Suprapubic skin (tissue), 4 donors: ENCODE data around the gene TSC22D1. TPM values are rescaled to one million over a fixed set of nuclear protein-coding genes. Genes with fewer than 3 reads are reported as not detected.

Experiments used
- DNase-seq, 2 donors: peaks; one replicate each; pipeline ENCODE4 v3.0.0-alpha.2; 2019; ENCODE audit warnings: low spot score in 2 of 2
- H3K27ac ChIP-seq: fragments of 200-600 bp; sonication (generic); one replicate; pipeline ENCODE4 v1.5.1; 2019
- H3K27me3 ChIP-seq: fragments of 200-600 bp; sonication (generic); one replicate; pipeline ENCODE4 v1.5.1; 2019
- H3K36me3 ChIP-seq: fragments of 200-600 bp; sonication (generic); one replicate; pipeline ENCODE4 v1.5.1; 2019
- H3K4me1 ChIP-seq: fragments of 200-600 bp; sonication (generic); one replicate; pipeline ENCODE4 v1.5.1; 2019
- H3K4me3 ChIP-seq: fragments of 200-600 bp; sonication (generic); one replicate; pipeline ENCODE4 v1.5.1; 2019; ENCODE audit warnings: mild to moderate bottlenecking
- H3K9me3 ChIP-seq: fragments of 200-600 bp; sonication (generic); one replicate; pipeline ENCODE4 v1.5.1; 2019
- EP300 ChIP-seq: sonication (generic); formaldehyde crosslinking; IDR thresholded peaks from one replicate; pipeline ENCODE4 v1.6.1; 2017; ENCODE audit warnings: antibody characterized with exemption
- POLR2A ChIP-seq, 2 donors: fragments of 450-650 bp; IDR thresholded peaks; one replicate each; pipeline ENCODE4 v1.6.1; 2017; ENCODE audit warnings: antibody characterized with exemption in 2 of 2, mild to moderate bottlenecking in 2 of 2, moderate library complexity in 2 of 2
- POLR2AphosphoS5 ChIP-seq, 3 donors: sonication (generic); formaldehyde crosslinking; IDR thresholded peaks; one replicate each; pipeline ENCODE4 v1.6.1; 2017; ENCODE audit warnings: antibody characterized with exemption in 3 of 3
- WGBS: methylation state at CpG from one replicate; pipeline ENCODE4 v1.1.5; 2018; 5-methylcytosine and 5-hydroxymethylcytosine counted together
- total RNA-seq, 4 donors: library from RNA; depleted of rRNA; stranded (reverse); fragments of >200 nt; gene quantifications; one replicate each; pipeline ENCODE4 v1.1.0, GENCODE V29; 2016
- TF ChIP-seq, protein P1 (sequence below), 2 donors: fragments of 200-600 bp in 1 of 2; fragments of 450-650 bp in 1 of 2; sonication (generic) in 1 of 2; IDR thresholded peaks; one replicate each; pipeline ENCODE4 v1.5.1; 2016 to 2019; ENCODE audit warnings: antibody characterized with exemption in 2 of 2, mild to moderate bottlenecking in 1 of 2, moderate library complexity in 1 of 2

The TSC22D1 gene
- total RNA-seq, 4 donors from 2014 or later, result 70.3 to 135 (median 92.1) TPM

DNA sequence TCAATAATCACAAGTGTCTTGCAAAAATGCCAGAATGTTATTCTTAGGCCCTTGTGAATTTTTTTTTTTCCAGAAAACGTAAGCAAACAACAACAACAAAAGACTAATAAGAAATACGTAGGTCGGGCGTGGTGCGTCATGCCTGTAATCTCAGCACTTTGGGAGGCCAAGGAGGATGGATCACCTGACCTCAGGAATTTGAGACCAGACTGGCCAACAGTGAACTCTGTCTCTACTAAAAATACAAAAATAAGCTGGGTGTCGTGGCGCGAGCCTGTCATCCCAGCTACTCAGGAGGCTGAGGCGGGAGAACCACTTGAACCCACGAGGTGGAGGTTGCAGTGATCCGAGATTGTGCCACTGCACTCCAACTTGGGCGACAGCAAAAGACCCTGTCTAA, 20.9 kb downstream of the TSC22D1 start:
- WGBS, result 96% methylated on average over 12 of the region's 12 CpGs
- no peak for DNase-seq
- no peaks in the 10 kb centered on the region for H3K27me3 ChIP-seq
- no peak overlapping the region for H3K4me3 ChIP-seq
- H3K9me3 ChIP-seq, result no peaks in the 10 kb centered on the region
- peaks cover 5% of the 10 kb centered on the region for H3K36me3 ChIP-seq
- H3K27ac ChIP-seq, result no peak overlapping the region
- TF ChIP-seq POLR2AphosphoS5 (IDR thresholded peaks at IDR 0.05) (no peak), EP300 (no peak)
- H3K4me1 ChIP-seq, result no peaks in the 10 kb centered on the region

GRCh38 chr13:44549476-44549875, 26.7 kb downstream of the TSC22D1 start:
- H3K4me1 ChIP-seq, result no peaks in the 10 kb centered on the region
- H3K4me3 ChIP-seq, result no peak overlapping the region
- WGBS, result 78% methylated on average over 4 of the region's 4 CpGs
- no peaks in the 10 kb centered on the region for H3K27me3 ChIP-seq
- no peak for TF ChIP-seq EP300
- TF ChIP-seq POLR2A (IDR thresholded peaks at IDR 0.05), result no peak
- TF ChIP-seq, protein P1, sequence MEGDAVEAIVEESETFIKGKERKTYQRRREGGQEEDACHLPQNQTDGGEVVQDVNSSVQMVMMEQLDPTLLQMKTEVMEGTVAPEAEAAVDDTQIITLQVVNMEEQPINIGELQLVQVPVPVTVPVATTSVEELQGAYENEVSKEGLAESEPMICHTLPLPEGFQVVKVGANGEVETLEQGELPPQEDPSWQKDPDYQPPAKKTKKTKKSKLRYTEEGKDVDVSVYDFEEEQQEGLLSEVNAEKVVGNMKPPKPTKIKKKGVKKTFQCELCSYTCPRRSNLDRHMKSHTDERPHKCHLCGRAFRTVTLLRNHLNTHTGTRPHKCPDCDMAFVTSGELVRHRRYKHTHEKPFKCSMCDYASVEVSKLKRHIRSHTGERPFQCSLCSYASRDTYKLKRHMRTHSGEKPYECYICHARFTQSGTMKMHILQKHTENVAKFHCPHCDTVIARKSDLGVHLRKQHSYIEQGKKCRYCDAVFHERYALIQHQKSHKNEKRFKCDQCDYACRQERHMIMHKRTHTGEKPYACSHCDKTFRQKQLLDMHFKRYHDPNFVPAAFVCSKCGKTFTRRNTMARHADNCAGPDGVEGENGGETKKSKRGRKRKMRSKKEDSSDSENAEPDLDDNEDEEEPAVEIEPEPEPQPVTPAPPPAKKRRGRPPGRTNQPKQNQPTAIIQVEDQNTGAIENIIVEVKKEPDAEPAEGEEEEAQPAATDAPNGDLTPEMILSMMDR (IDR thresholded peaks at IDR 0.05), result no peak
- no peak for TF ChIP-seq POLR2AphosphoS5 (IDR thresholded peaks at IDR 0.05)
- no peak overlapping the region for H3K27ac ChIP-seq
- H3K9me3 ChIP-seq, result no peaks in the 10 kb centered on the region
- no peak for DNase-seq
- H3K36me3 ChIP-seq, result no peaks in the 10 kb centered on the region

GRCh38 chr13:44546164-44546563, 30.0 kb downstream of the TSC22D1 start:
- Histone ChIP-seq H3K27me3 (no peaks in the 10 kb centered on the region), H3K9me3 (no peaks in the 10 kb centered on the region), H3K36me3 (no peaks in the 10 kb centered on the region), H3K4me3 (no peak overlapping the region), H3K27ac (no peak overlapping the region), H3K4me1 (no peaks in the 10 kb centered on the region)
- DNase-seq, result no peak
- TF ChIP-seq, protein P1 (IDR thresholded peaks at IDR 0.05), result no peak
- TF ChIP-seq POLR2A (IDR thresholded peaks at IDR 0.05) (no peak), EP300 (no peak), POLR2AphosphoS5 (IDR thresholded peaks at IDR 0.05) (no peak)
- WGBS, result 88% methylated on average over 1 of the region's 1 CpG

- H3K4me1 ChIP-seq, result no peaks in the 10 kb centered on the region
- H3K27me3 ChIP-seq, result no peaks in the 10 kb centered on the region
- WGBS, result over 99% methylated on average over 3 of the region's 3 CpGs
- H3K36me3 ChIP-seq, result no peaks in the 10 kb centered on the region
- no peak for DNase-seq
- TF ChIP-seq POLR2AphosphoS5 (IDR thresholded peaks at IDR 0.05), result no peak
- TF ChIP-seq, protein P1 (IDR thresholded peaks at IDR 0.05), result no peak
- no peak for TF ChIP-seq POLR2A (IDR thresholded peaks at IDR 0.05)
- no peak overlapping the region for H3K4me3 ChIP-seq
- H3K9me3 ChIP-seq, result no peaks in the 10 kb centered on the region
- no peak overlapping the region for H3K27ac ChIP-seq
Observed at GRCh38 chr13:44543369-44543768, 32.8 kb downstream of the TSC22D1 start.

DNA sequence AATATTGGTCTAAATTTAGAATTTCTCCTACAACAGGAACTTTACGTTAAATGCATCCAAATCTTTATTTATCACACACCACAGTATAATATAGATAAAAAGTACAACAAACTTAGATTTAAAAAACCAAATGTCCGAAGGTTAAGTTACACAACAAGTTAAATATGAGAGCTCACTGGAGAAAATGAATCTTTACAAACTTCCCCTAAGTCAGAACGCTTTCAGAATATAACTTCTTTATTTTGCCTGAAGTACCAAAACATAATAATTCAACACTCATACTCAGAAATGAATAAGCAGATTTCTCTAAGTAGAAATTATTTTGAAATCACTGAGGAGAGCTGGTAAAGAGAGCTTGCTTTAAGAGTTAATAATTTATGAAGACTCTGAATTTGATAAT, 33.8 kb downstream of the TSC22D1 start:
- 90% methylated on average over 3 of the region's 3 CpGs for WGBS
- no peak overlapping the region for H3K27ac ChIP-seq
- H3K4me3 ChIP-seq, result no peak overlapping the region
- TF ChIP-seq, protein P1 (IDR thresholded peaks at IDR 0.05), result no peak
- TF ChIP-seq POLR2A (IDR thresholded peaks at IDR 0.05), result no peak
- no peak for TF ChIP-seq EP300
- no peak for TF ChIP-seq POLR2AphosphoS5 (IDR thresholded peaks at IDR 0.05)
- DNase-seq, result no peak
- H3K36me3 ChIP-seq, result no peaks in the 10 kb centered on the region
- H3K9me3 ChIP-seq, result no peaks in the 10 kb centered on the region
- H3K27me3 ChIP-seq, result no peaks in the 10 kb centered on the region
- H3K4me1 ChIP-seq, result no peaks in the 10 kb centered on the region

GRCh38 chr13:44541601-44542000, 34.5 kb downstream of the TSC22D1 start:
- 85% methylated on average over 1 of the region's 1 CpG for WGBS
- Histone ChIP-seq H3K27me3 (no peaks in the 10 kb centered on the region), H3K36me3 (no peaks in the 10 kb centered on the region), H3K4me1 (no peaks in the 10 kb centered on the region), H3K9me3 (no peaks in the 10 kb centered on the region), H3K4me3 (no peak overlapping the region), H3K27ac (no peak overlapping the region)
- no peak for DNase-seq
- TF ChIP-seq POLR2AphosphoS5 (IDR thresholded peaks at IDR 0.05) (no peak), POLR2A (IDR thresholded peaks at IDR 0.05) (no peak), EP300 (no peak)
- TF ChIP-seq, protein P1 (IDR thresholded peaks at IDR 0.05), result no peak
